Esophagus (tissue), 2 donors: ENCODE results near the gene RNF225. TPM values are rescaled to one million over a fixed set of nuclear protein-coding genes. Genes with fewer than 3 reads are reported as not detected.

ENCODE experiments used
- H3K27ac ChIP-seq, 2 donors: one replicate each; pipeline ENCODE4 v1.5.1; 2013; ENCODE audit warnings: low read depth in 2 of 2, mild to moderate bottlenecking in 2 of 2, inconsistent platforms in 1 of 2, low read length in 1 of 2, moderate library complexity in 1 of 2
- H3K27me3 ChIP-seq, 2 donors: one replicate each; pipeline ENCODE4 v1.6.1; 2013; ENCODE audit warnings: low read length in 2 of 2, control low read depth in 1 of 2, mild to moderate bottlenecking in 1 of 2; ENCODE audit not compliant: insufficient read depth in 2 of 2, control insufficient read depth in 1 of 2
- H3K36me3 ChIP-seq, 2 donors: one replicate each; pipeline ENCODE4 v1.6.1; 2013; ENCODE audit warnings: low read length in 1 of 2; ENCODE audit not compliant: control insufficient read depth in 2 of 2, insufficient read depth in 2 of 2
- H3K4me1 ChIP-seq, 2 donors: one replicate each; pipeline ENCODE4 v1.6.1; 2013; ENCODE audit warnings: low read length in 1 of 2; ENCODE audit not compliant: control insufficient read depth in 2 of 2, insufficient read depth in 2 of 2
- H3K4me3 ChIP-seq, 2 donors: one replicate each; pipeline ENCODE4 v1.5.1; 2013; ENCODE audit warnings: low read length in 2 of 2, mild to moderate bottlenecking in 2 of 2, low read depth in 1 of 2, moderate library complexity in 1 of 2
- H3K9me3 ChIP-seq, 2 donors: one replicate each; pipeline ENCODE4 v1.6.1; 2013; ENCODE audit warnings: mild to moderate bottlenecking in 2 of 2, low read depth in 1 of 2, low read length in 1 of 2, moderate library complexity in 1 of 2; ENCODE audit not compliant: control insufficient read depth in 2 of 2, insufficient read depth in 1 of 2
- WGBS, 2 donors: extraction: QIAGEN DNeasy Blood & Tissue Kit; methylation state at CpG; one replicate each; pipeline ENCODE4 v1.1.7; 2013; 5-methylcytosine and 5-hydroxymethylcytosine counted together
- polyA plus RNA-seq, 2 donors: library from polyadenylated mRNA; stranded (reverse); fragments of 200-250 nt; gene quantifications; one replicate each; pipeline ENCODE4 v1.2.3, GENCODE V29; 2013
- donor health status: healthy with polysubstance abuse.
- donor health status: Bipolar disorder and iron deficiency.

The RNF225 gene
- polyA plus RNA-seq, 2 donors = 1.6 to 4.6 TPM

DNA sequence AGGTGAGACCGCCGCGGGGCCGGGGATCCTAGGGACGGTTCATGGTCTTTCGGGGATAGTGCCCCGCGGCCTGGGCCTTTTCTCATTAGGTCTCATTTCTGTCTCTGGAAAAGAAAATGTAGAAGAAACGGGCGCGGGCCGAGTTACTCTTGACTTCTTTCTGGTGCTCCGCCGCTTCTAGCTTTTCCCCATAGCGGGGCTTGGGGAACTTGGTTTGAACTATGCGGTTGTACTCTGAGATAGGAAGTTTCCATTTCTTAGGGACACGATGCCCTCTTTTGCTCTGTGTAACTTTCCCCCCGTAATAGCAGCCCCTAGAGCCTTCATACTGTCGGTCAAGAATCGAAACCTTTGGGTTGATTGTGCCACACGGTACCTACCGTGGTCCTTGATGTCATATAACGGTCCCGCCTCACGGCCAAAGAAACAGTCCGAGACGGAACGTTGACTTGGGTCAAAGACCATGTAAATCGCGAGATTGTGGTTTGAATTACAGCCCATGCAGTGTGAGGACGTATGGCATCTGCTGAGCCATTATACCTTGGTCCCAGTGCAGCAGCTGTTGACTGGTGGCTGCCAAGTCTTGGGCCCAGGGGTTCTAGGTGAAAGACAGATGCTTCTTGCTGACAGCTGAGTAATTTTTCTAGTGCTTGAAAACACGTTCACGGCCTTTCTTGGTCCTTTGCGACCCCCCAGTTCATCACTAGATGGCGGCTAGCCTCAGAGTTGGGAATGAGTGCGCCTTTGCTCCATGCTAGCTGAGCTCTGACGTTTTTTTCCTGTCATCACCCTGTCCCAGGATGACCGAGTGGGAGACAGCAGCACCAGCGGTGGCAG is 7.9 kb upstream of the RNF225 start:
- H3K9me3 ChIP-seq = no peaks in the 10 kb centered on the region
- H3K27ac ChIP-seq = peak overlapping the region; percentile 41 to 62
- H3K36me3 ChIP-seq = peaks cover 0 to 2% of the 10 kb centered on the region in 2 donors
- peaks cover 7 to 15% of the 10 kb centered on the region in 2 donors for H3K4me1 ChIP-seq
- H3K4me3 ChIP-seq = peak overlapping the region; percentile 66 to 80
- 7 to 8% methylated on average over 39 of the region's 39 CpGs for WGBS, 2 donors
- no peaks in the 10 kb centered on the region for H3K27me3 ChIP-seq

DNA sequence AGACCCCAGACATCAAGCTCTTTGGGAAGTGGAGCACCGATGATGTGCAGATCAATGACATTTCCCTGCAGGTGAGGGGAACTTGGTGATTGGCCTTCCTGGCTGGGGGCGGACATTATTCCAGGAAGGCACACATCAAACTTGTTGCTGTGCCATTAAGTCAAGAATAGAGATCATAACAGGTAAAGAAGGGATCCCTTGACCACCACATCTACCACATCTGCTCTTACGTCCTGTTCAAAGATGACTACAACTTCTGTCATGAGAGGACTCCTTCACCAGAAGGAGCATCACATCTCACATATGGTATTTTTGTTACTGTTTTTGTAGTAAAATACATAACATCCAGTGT is 7.3 kb upstream of the RNF225 start:
- peak overlapping the region; percentile 66 to 80 for H3K4me3 ChIP-seq
- no peaks in the 10 kb centered on the region for H3K9me3 ChIP-seq
- H3K27me3 ChIP-seq = no peaks in the 10 kb centered on the region
- no peak overlapping the region for H3K27ac ChIP-seq
- WGBS, 2 donors = 73 to 74% methylated on average over 3 of the region's 3 CpGs
- peaks cover 7 to 17% of the 10 kb centered on the region in 2 donors for H3K4me1 ChIP-seq
- H3K36me3 ChIP-seq = peaks cover 0 to 7% of the 10 kb centered on the region in 2 donors

DNA sequence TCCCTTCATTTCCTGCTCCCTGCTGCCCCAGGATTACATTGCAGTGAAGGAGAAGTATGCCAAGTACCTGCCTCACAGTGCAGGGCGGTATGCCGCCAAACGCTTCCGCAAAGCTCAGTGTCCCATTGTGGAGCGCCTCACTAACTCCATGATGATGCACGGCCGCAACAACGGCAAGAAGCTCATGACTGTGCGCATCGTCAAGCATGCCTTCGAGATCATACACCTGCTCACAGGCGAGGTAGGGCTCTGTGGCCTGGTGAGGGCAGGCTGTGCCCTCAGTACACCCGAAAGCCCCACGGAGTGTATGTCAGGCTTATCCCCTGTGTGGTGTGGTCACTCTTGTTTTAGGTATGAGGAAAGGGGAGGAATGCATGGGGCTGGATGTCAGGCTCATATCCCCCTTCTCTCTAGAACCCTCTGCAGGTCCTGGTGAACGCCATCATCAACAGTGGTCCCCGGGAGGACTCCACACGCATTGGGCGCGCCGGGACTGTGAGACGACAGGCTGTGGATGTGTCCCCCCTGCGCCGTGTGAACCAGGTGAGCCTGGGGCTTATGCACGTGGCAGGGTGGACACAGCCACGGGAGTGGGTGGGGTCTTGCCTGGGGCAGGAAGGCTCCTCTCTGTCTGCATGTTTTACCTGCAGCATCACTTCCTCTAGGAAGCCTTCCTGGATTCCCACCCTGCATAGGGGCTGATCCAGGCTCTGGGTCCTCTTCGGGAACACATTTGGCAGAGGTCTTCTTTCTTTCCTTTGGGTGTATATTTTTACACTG is 2.3 kb upstream of the RNF225 start:
- peak overlapping the region in 1 of 2 donors; percentile 42 for H3K27ac ChIP-seq
- no peaks in the 10 kb centered on the region for H3K9me3 ChIP-seq
- H3K4me1 ChIP-seq = peaks cover 7 to 24% of the 10 kb centered on the region in 2 donors
- peaks cover 4 to 19% of the 10 kb centered on the region in 2 donors for H3K36me3 ChIP-seq
- no peak overlapping the region for H3K4me3 ChIP-seq
- 88 to 91% methylated on average over 26 of the region's 26 CpGs for WGBS, 2 donors
- no peaks in the 10 kb centered on the region for H3K27me3 ChIP-seq

DNA sequence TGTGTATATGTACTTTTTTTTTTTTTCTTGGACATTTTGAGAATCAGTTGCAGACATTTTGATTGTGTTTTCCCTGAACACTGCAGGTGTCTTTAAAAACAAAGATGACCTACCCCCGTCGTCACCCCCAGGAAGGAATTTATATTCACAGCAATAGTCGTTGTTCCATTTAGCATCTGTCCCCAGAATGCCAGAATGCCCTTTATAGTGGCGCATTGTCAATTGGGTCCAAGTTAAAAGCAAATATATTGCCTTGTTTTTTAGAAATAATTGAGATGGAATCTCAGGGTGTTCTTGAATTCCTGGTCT is 1.8 kb upstream of the RNF225 start:
- H3K36me3 ChIP-seq = peaks cover 4 to 18% of the 10 kb centered on the region in 2 donors
- 77 to 85% methylated on average over 4 of the region's 4 CpGs for WGBS, 2 donors
- peaks cover 7 to 23% of the 10 kb centered on the region in 2 donors for H3K4me1 ChIP-seq
- no peaks in the 10 kb centered on the region for H3K27me3 ChIP-seq
- H3K4me3 ChIP-seq = no peak overlapping the region
- no peaks in the 10 kb centered on the region for H3K9me3 ChIP-seq
- peak overlapping the region in 1 of 2 donors; percentile 96 for H3K27ac ChIP-seq

DNA sequence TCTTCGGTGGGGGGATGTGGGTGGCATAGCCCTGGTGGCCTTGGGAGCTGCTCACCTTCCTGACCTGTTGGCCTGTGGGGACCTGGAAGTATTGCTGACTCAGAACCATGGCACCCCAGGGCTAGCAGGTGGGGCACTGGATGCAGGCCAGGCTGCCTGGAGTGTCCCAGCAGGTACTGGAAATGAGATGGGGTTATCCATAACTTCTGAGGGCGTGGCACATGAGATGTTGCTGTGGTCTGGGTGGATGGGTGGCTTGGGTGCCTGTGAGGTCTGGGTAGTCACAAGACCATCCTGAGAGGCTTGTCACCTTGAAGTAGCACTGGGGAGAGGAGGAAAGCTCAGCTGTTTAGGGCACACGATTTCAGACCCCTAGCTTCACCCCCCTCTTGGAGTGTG is 636 bp upstream of the RNF225 start:
- Histone ChIP-seq H3K36me3 (peaks cover 4 to 18% of the 10 kb centered on the region in 2 donors), H3K4me1 (peaks cover 7 to 23% of the 10 kb centered on the region in 2 donors)
- WGBS, 2 donors = 49 to 62% methylated on average over 3 of the region's 3 CpGs

DNA sequence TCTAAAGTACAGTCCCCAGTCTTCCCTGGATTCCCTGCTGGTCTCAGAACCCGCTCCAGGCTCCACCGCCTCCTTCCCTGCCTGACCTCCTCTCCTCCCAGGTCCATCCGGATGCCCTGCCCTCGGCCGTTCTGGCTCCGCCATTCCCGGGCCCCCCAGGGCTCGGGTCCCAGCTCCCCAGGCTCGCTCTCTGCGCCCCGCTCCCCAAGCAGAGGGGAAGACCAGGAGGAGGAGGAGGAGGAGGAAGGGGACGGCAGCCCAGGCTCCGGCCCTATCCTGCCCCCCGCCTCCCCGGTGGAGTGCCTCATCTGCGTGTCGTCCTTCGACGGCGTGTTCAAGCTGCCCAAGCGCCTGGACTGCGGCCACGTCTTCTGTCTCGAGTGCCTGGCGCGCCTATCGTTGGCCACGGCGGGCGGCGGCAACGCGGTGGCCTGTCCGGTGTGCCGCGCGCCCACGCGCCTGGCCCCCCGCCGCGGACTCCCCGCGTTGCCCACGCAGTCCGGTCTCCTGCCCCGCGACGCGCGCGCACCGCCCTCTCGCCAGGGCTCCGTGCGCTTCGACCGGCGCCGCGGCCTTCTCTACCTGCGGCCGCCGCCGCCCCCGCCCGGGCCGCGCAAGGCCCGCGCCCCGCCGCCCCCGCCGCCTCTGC is 647 bp downstream of the RNF225 start:
- Histone ChIP-seq H3K36me3 (peaks cover 4 to 18% of the 10 kb centered on the region in 2 donors), H3K27me3 (no peaks in the 10 kb centered on the region), H3K4me1 (peaks cover 11 to 32% of the 10 kb centered on the region in 2 donors), H3K27ac (peak overlapping the region; percentile 76 to 96), H3K4me3 (peak overlapping the region; percentile 53 to 62), H3K9me3 (no peaks in the 10 kb centered on the region)
- WGBS, 2 donors = 4 to 6% methylated on average over 46 to 75 of the region's 75 CpGs

More for the DNA sequence above, 636 bp upstream of the RNF225 start:
- peak overlapping the region; percentile 88 to 96 for H3K27ac ChIP-seq
- no peak overlapping the region for H3K4me3 ChIP-seq
- H3K9me3 ChIP-seq = no peaks in the 10 kb centered on the region
- no peaks in the 10 kb centered on the region for H3K27me3 ChIP-seq

DNA sequence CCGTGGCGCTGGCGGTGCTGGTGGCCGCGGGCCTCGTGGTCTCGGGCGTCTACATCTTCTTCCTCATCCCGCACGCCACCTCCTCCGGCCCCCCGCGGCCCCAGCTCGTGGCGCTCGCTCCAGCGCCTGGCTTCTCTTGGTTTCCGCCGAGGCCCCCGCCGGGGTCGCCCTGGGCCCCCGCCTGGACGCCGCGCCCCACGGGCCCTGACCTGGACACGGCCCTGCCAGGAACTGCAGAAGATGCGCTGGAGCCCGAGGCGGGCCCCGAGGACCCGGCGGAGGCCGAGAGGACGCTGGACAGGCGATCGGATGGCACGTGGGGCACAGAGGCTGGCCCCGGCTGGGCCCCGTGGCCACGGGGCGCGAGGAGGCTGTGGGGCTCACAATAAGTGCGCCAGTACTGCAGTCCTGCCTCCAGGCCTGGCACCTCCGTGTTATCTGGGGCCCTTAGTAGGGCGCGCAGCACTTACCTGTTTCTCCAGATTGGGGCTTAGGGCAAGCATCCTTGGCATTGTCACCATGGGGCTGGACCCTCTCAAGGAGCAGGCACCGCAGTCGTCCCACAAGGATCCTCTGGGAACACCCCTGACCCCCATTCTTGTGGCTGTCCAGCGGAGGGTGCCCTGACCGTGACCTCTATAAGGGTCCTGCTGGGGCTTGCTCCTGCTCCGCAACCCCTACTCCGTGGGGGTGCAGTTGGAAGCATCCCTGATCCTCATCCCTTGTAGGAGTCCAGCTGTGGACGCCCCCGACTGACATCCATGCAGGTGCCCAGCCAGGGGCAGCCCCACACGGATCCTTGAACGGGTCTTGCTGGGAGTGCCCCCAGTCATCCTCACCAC is 1.5 kb downstream of the RNF225 start:
- Histone ChIP-seq H3K27me3 (no peaks in the 10 kb centered on the region), H3K4me3 (peak overlapping the region; percentile 53 to 62), H3K36me3 (peaks cover 4 to 18% of the 10 kb centered on the region in 2 donors), H3K27ac (no peak overlapping the region), H3K9me3 (no peaks in the 10 kb centered on the region), H3K4me1 (peaks cover 11 to 33% of the 10 kb centered on the region in 2 donors)
- whole genome bisulfite sequencing, 2 donors = 25 to 33% methylated on average over 53 to 58 of the region's 58 CpGs

DNA sequence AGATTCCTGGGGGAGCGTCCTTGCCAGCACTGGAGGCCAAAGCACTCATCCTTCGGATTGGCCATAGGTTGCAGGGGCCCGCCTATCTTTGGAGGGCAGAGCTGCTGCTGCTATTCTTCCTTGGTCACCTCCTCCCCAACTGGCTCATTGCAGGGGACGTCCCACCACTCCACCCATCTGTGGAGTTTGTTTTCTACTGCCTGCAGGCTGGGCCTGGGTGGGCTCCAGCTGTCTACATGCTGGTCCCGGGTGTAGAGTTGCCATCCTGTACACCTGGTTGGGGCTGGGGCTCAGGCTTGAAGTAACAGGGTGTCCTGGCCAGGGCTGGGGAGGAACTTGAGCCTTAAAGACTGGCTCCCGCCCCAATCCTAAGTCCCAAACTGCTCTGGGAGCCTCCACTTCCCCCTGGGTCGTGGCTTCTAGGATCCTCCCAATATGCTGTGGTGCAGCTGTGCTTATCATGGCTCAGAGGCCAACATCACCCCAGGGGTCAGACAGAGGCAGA is 2.1 kb downstream of the RNF225 start:
- H3K9me3 ChIP-seq = no peaks in the 10 kb centered on the region
- no peaks in the 10 kb centered on the region for H3K27me3 ChIP-seq
- peaks cover 11 to 36% of the 10 kb centered on the region in 2 donors for H3K4me1 ChIP-seq
- peaks cover 4 to 18% of the 10 kb centered on the region in 2 donors for H3K36me3 ChIP-seq
- H3K27ac ChIP-seq = no peak overlapping the region
- 72 to 79% methylated on average over 7 of the region's 7 CpGs for WGBS, 2 donors
- H3K4me3 ChIP-seq = peak overlapping the region; percentile 53 to 62
